VCaP (cell line): ENCODE data around the gene OR5F1.

Experiments used
- H3K27ac ChIP-seq: fragments of 450-650 bp; 2 replicates; pipeline ENCODE4 v1.5.1; 2017
- CTCF ChIP-seq: fragments of 450-650 bp; conservative IDR thresholded peaks from 2 replicates; pipeline ENCODE4 v1.5.1; 2017; ENCODE audit warnings: mild to moderate bottlenecking, moderate library complexity

The OR5F1 gene

GRCh38 chr11:55994525-55994924 is at the start of gene OR5F1:
TSS of gene OR5F1 (minus strand) at chr11:55994625. CDS start at chr11:55994625, 0 bp downstream.
- H3K27ac ChIP-seq: no peak within 1 kb of the TSS
- TF ChIP-seq CTCF: no peak

- TF ChIP-seq CTCF: no peak
- H3K27ac ChIP-seq: no peak within 1 kb of the TSS
Measured at GRCh38 chr11:56027354-56027753, 32.9 kb upstream of the OR5F1 start, which contains the start of gene OR5AS1. TSS of gene OR5AS1 (plus strand) at chr11:56027654. CDS start at chr11:56030419, 2,765 bp downstream.

- no peak for TF ChIP-seq CTCF
- H3K27ac ChIP-seq: no peak overlapping the region
Measured at GRCh38 chr11:56013805-56014204, 19.4 kb upstream of the OR5F1 start.

GRCh38 chr11:56010716-56011115 is 16.3 kb upstream of the OR5F1 start:
- no peak overlapping the region for H3K27ac ChIP-seq
- TF ChIP-seq CTCF: no peak

GRCh38 chr11:55970935-55971334 is 23.5 kb downstream of the OR5F1 start:
- H3K27ac ChIP-seq: no peak overlapping the region
- no peak for TF ChIP-seq CTCF

GRCh38 chr11:55969845-55970244 is 24.6 kb downstream of the OR5F1 start, which contains the start of gene OR10AG1:
TSS of gene OR10AG1 (minus strand) at chr11:55969945. CDS start at chr11:55969907, 38 bp downstream.
- TF ChIP-seq CTCF: no peak
- H3K27ac ChIP-seq: no peak within 1 kb of the TSS

- no peak overlapping the region for H3K27ac ChIP-seq
- no peak for TF ChIP-seq CTCF
Measured at GRCh38 chr11:55967914-55968313, 26.5 kb downstream of the OR5F1 start.
